Activated naive CD4-positive, alpha-beta T cell treated with anti-CD3 and anti-CD28 coated beads, Interleukin-2, amount 50 U/mL, for 72 hours (primary cell): Measurements from ENCODE around the gene DNMBP. TPM values are rescaled to one million over a fixed set of nuclear protein-coding genes. Genes with fewer than 3 reads are reported as not detected.

Experiments
- total RNA-seq, 2 donors: library from RNA; stranded (reverse); gene quantifications; one replicate each; pipeline ENCODE4 v1.2.3, GENCODE V29; 2022

Gene DNMBP
- total RNA-seq, 2 donors from 2014 or later, result 3.2 to 3.4 TPM

Other genes starting within 250 kb of the DNMBP start
- 1 to 10 TPM; 1.2 TPM for gene ABCC2, start 227.3 kb downstream of the DNMBP start, total RNA-seq
- not detected for gene CPN1, start 71.9 kb upstream of the DNMBP start, total RNA-seq
- gene ERLIN1, start 176.1 kb upstream of the DNMBP start, total RNA-seq, result 10 to 100 TPM; 16.8 to 17.5 TPM
- 10 to 100 TPM; 18.8 to 42.4 TPM for gene CHUK, start 219.6 kb upstream of the DNMBP start, total RNA-seq